Measurements from ENCODE around the gene SCAMP5.

The SCAMP5 gene

GRCh38 chr15:74995182-74995778, at the start of gene SCAMP5:
Gene SCAMP5, plus strand, starts transcription at chr15:74995563. Its CDS starts 16,277 bp downstream, at chr15:75011840.
- peak; percentile 97 for DNase-seq (ENCODE audit: low read depth)
- TF ChIP-seq CTCF (IDR thresholded peaks at IDR 0.05; ENCODE audit: insufficient read depth, low read depth, low read length, missing control alignments) = no peak

GRCh38 chr15:74950078-74950908, 45.1 kb upstream of the SCAMP5 start:
- no peak overlapping the region for H3K4me3 ChIP-seq (ENCODE audit: low read depth, low read length)
- peak; percentile 82 for DNase-seq (ENCODE audit: low read depth)
- peak; percentile 100 for TF ChIP-seq CTCF (IDR thresholded peaks at IDR 0.05; ENCODE audit: insufficient read depth, low read depth, low read length, missing control alignments)

More at GRCh38 chr15:74995182-74995778, at the start of gene SCAMP5:
- peak within 1 kb of the TSS; percentile 70 for H3K4me3 ChIP-seq (ENCODE audit: low read depth, low read length)

- no peak for DNase-seq (ENCODE audit: low read depth)
- TF ChIP-seq CTCF (IDR thresholded peaks at IDR 0.05; ENCODE audit: insufficient read depth, low read depth, low read length, missing control alignments) = no peak
- H3K4me3 ChIP-seq (ENCODE audit: low read depth, low read length) = no peak overlapping the region
Measured at GRCh38 chr15:74951006-74951405, 44.4 kb upstream of the SCAMP5 start.

GRCh38 chr15:74954515-74954914, 40.8 kb upstream of the SCAMP5 start:
- H3K4me3 ChIP-seq (ENCODE audit: low read depth, low read length) = no peak overlapping the region
- TF ChIP-seq CTCF (IDR thresholded peaks at IDR 0.05; ENCODE audit: insufficient read depth, low read depth, low read length, missing control alignments) = no peak
- DNase-seq (ENCODE audit: low read depth) = no peak

GRCh38 chr15:74955017-74955416, 40.3 kb upstream of the SCAMP5 start:
- DNase-seq (ENCODE audit: low read depth) = no peak
- H3K4me3 ChIP-seq (ENCODE audit: low read depth, low read length) = no peak overlapping the region
- TF ChIP-seq CTCF (IDR thresholded peaks at IDR 0.05; ENCODE audit: insufficient read depth, low read depth, low read length, missing control alignments) = no peak

- H3K4me3 ChIP-seq (ENCODE audit: low read depth, low read length) = peak overlapping the region; percentile 63
- peak; percentile 51 for TF ChIP-seq CTCF (IDR thresholded peaks at IDR 0.05; ENCODE audit: insufficient read depth, low read depth, low read length, missing control alignments)
- DNase-seq (ENCODE audit: low read depth) = peak; percentile 86
Measured at GRCh38 chr15:74955796-74956647, 39.3 kb upstream of the SCAMP5 start.

All from GM12865 (cell line).